Endothelial cell of umbilical vein (primary cell): ENCODE results near the gene OR6C65. TPM values are rescaled to one million over a fixed set of nuclear protein-coding genes. Genes with fewer than 3 reads are reported as not detected.
"Not testable (repeated sequence)": the region's sequence is repeated elsewhere in the genome, so short reads cannot be mapped to it uniquely, and the experiment has no call there.

Experiments used
- BruUV-seq: library from RNA; stranded (reverse); fragments of 400-500 nt; replicated peaks from 2 replicates; lab custom pipeline; 2021; lab: Mats Ljungman, UMichigan
- CTCF ChIA-PET: fragments of 300-600, 350-600 bp; sonication (Branson Sonifier 250); formaldehyde crosslinking; loops from one replicate; lab custom pipeline; 2021; ENCODE audit warnings: antibody characterized with exemption, inconsistent platforms; lab: Charles Lee
- POLR2A ChIA-PET: fragments of 300-600, 350-600 bp; sonication (Branson Sonifier 250); formaldehyde crosslinking; loops from one replicate; lab custom pipeline; 2021; ENCODE audit warnings: antibody characterized with exemption, inconsistent platforms; lab: Charles Lee
- DNase-seq: peaks from one replicate; pipeline ENCODE4 v3.0.0-alpha.2; 2011; ENCODE audit warnings: low read depth, low spot score
- FAIRE-seq: peaks from 2 replicates; lab custom pipeline; 2011; peaks lifted over from hg19 to GRCh38; lab: Jason Lieb, UNC
- H2AFZ ChIP-seq: 2 replicates; pipeline ENCODE4 v1.6.0; 2012; ENCODE audit warnings: low read depth, low read length, control low read depth, inconsistent platforms
- H3K27ac ChIP-seq: 2 replicates; pipeline ENCODE4 v1.5.1; 2011; ENCODE audit warnings: low read depth, mild to moderate bottlenecking, control low read depth, low read length, moderate library complexity; ENCODE audit not compliant: insufficient read depth
- H3K27me3 ChIP-seq, 2 experiments: 2 replicates each; pipeline versions ENCODE4 v1.6.0 to v1.6.1; 2011; ENCODE audit warnings: low read length in 2 of 2, mixed read lengths in 1 of 2; ENCODE audit not compliant: control insufficient read depth in 2 of 2, insufficient read depth in 2 of 2
- H3K36me3 ChIP-seq, 2 experiments: 2 replicates in 1 of 2; 3 replicates in 1 of 2; pipeline ENCODE4 v1.5.1; 2011; ENCODE audit warnings: low read length in 2 of 2, mild to moderate bottlenecking in 1 of 2, moderate library complexity in 1 of 2; ENCODE audit not compliant: control insufficient read depth in 2 of 2, insufficient read depth in 2 of 2; ENCODE audit errors: extremely low read depth in 1 of 2
- H3K4me1 ChIP-seq: 3 replicates; pipeline ENCODE4 v1.5.1; 2011; ENCODE audit warnings: mild to moderate bottlenecking, low read length; ENCODE audit not compliant: control insufficient read depth, insufficient read depth; ENCODE audit errors: extremely low read depth
- H3K4me2 ChIP-seq: 2 replicates; pipeline ENCODE4 v1.6.1; 2011; ENCODE audit warnings: low read length, control low read depth, mixed read lengths; ENCODE audit not compliant: insufficient read depth
- H3K4me3 ChIP-seq, 3 experiments: fragments of 200-600 bp in 1 of 3; sonication (generic), shearing (Covaris generic) in 1 of 3; replicated peaks in 1 of 3; 2 replicates each; pipeline ENCODE4 v1.5.1; 2011 to 2016; ENCODE audit warnings: control low read depth in 3 of 3, low read length in 3 of 3, mild to moderate bottlenecking in 2 of 3, inconsistent platforms in 1 of 3, low read depth in 1 of 3, moderate library complexity in 1 of 3; ENCODE audit not compliant: insufficient read depth in 1 of 3
- H3K79me2 ChIP-seq: 2 replicates; pipeline ENCODE4 v1.6.0; 2012; ENCODE audit warnings: low read length, inconsistent platforms; ENCODE audit not compliant: control insufficient read depth, insufficient read depth
- H3K9ac ChIP-seq: replicated peaks from 2 replicates; pipeline ENCODE3; 2011; ENCODE audit warnings: low read length, control low read depth; ENCODE audit not compliant: insufficient read depth; ENCODE audit errors: extremely low read depth
- H3K9me1 ChIP-seq: replicated peaks from 3 replicates; pipeline ENCODE4 v1.6.0; 2011; ENCODE audit warnings: mild to moderate bottlenecking, low read length; ENCODE audit not compliant: control insufficient read depth, insufficient read depth; ENCODE audit errors: extremely low read depth
- H3K9me3 ChIP-seq: replicated peaks from 2 replicates; pipeline ENCODE4 v1.5.1; 2012; ENCODE audit warnings: low read length, inconsistent platforms; ENCODE audit not compliant: control insufficient read depth, insufficient read depth
- H4K20me1 ChIP-seq: replicated peaks from 2 replicates; pipeline ENCODE3; 2011; ENCODE audit warnings: mild to moderate bottlenecking, low read length; ENCODE audit not compliant: control insufficient read depth, insufficient read depth; ENCODE audit errors: extremely low read depth
- EZH2 ChIP-seq: IDR thresholded peaks from 2 replicates; pipeline ENCODE4 v1.6.1; 2012; ENCODE audit warnings: borderline replicate concordance, low read depth, mild to moderate bottlenecking, moderate library complexity, low read length, inconsistent platforms; ENCODE audit not compliant: severe bottlenecking
- FOS ChIP-seq: IDR thresholded peaks from 2 replicates; pipeline ENCODE4 v1.6.1; 2011; ENCODE audit warnings: mild to moderate bottlenecking, low read length, moderate library complexity, borderline replicate concordance; ENCODE audit not compliant: insufficient read depth
- GATA2 ChIP-seq: IDR thresholded peaks from 2 replicates; pipeline ENCODE4 v1.7.0; 2011; ENCODE audit warnings: low read depth, mild to moderate bottlenecking, moderate library complexity, mixed read lengths, low read length; ENCODE audit not compliant: insufficient read length, insufficient read depth
- JUN ChIP-seq: IDR thresholded peaks from 2 replicates; pipeline ENCODE4 v1.6.1; 2011; ENCODE audit warnings: borderline replicate concordance, low read depth; ENCODE audit not compliant: insufficient read length, insufficient read depth
- MAX ChIP-seq: IDR thresholded peaks from 2 replicates; pipeline ENCODE4 v1.6.1; 2011; ENCODE audit not compliant: insufficient read depth, insufficient read length
- dilution Hi-C: fragments of 300-500 bp; cut with MboI; formaldehyde crosslinking; loops from one replicate; pipeline ENCODE4 v1.15.0; 2019; ENCODE audit warnings: low sequenced_read_pairs; ENCODE audit not compliant: extremely low pct_ligation_motif_present
- intact Hi-C: fragments of 100-400 bp; cut with micrococcal nuclease; formaldehyde crosslinking; loops from one replicate; pipeline ENCODE4 v1.10.0; 2022
- polyA plus RNA-seq, 4 experiments: library from polyadenylated mRNA; depleted of rRNA in 3 of 4; stranded (reverse) in 3 of 4; unstranded in 1 of 4; fragments of >200 nt; gene quantifications; 2 replicates each; pipeline versions ENCODE4 v1.2.1 to v1.2.3, GENCODE V29; 2011 to 2012; ENCODE audit warnings: missing spikeins in 1 of 4
- total RNA-seq: library from RNA; stranded (reverse); gene quantifications from 2 replicates; pipeline ENCODE4 v1.2.3, GENCODE V29; 2021
- TF ChIP-seq, protein P1 (sequence below), 2 donors: IDR thresholded peaks; 1 replicate in 1 of 2; 2 replicates in 1 of 2; pipeline ENCODE4 v1.5.1; 2011; ENCODE audit warnings: low read length in 2 of 2, mild to moderate bottlenecking in 2 of 2, moderate library complexity in 2 of 2, control low read depth in 1 of 2, inconsistent platforms in 1 of 2, low read depth in 1 of 2; ENCODE audit not compliant: insufficient read depth in 1 of 2; ENCODE audit errors: extremely low read depth in 1 of 2

Gene OR6C65
- total and polyA plus RNA-seq, 2 donors (not counting 3 experiments of a cell fraction or from before 2014, with no cell fraction given), result not detected

DNA sequence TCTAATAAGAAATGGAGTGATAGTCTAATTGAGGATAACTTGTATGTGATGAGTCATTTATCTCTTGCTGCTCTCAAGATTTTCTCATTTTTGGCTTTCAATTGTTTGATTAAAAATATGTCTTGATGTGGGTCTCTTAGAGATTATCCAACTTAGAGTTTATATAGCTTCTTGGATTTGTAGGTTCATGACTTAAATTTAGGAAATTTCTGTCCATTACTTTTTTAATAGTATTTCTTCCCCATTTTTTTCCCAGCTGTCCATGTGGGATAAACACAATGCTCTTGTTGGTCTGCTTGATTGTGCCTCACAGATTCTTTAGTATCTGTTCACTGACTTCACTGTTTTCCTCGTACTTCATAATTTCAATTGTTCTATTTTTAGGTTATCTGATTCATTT lies 7.5 kb downstream of the OR6C65 start:
- ChIA-PET POLR2A (no interaction called here), CTCF (no interaction called here)
- no peaks in the 10 kb centered on the region for H3K9me1 ChIP-seq
- no peaks in the 10 kb centered on the region for H3K4me1 ChIP-seq
- no peaks in the 10 kb centered on the region for H3K79me2 ChIP-seq
- FAIRE-seq, result no peak
- H3K9ac ChIP-seq, result no peak overlapping the region
- no peak overlapping the region for H2AFZ ChIP-seq
- no peaks in the 10 kb centered on the region for H4K20me1 ChIP-seq
- H3K4me3 ChIP-seq, result no peak overlapping the region
- H3K27ac ChIP-seq, result no peak overlapping the region
- no peaks in the 10 kb centered on the region for H3K27me3 ChIP-seq
- H3K9me3 ChIP-seq, result no peaks in the 10 kb centered on the region
- H3K4me2 ChIP-seq, result no peak overlapping the region
- dilution Hi-C loops, result no loop called here
- intact Hi-C loops, result no loop called here
- no peaks in the 10 kb centered on the region for H3K36me3 ChIP-seq
- no TSS peak for BruUV-seq
- no peak for DNase-seq
- TF ChIP-seq FOS, result no peak
- no peak for TF ChIP-seq JUN
- no peak for TF ChIP-seq GATA2
- TF ChIP-seq MAX, result no peak
- TF ChIP-seq, protein P1, sequence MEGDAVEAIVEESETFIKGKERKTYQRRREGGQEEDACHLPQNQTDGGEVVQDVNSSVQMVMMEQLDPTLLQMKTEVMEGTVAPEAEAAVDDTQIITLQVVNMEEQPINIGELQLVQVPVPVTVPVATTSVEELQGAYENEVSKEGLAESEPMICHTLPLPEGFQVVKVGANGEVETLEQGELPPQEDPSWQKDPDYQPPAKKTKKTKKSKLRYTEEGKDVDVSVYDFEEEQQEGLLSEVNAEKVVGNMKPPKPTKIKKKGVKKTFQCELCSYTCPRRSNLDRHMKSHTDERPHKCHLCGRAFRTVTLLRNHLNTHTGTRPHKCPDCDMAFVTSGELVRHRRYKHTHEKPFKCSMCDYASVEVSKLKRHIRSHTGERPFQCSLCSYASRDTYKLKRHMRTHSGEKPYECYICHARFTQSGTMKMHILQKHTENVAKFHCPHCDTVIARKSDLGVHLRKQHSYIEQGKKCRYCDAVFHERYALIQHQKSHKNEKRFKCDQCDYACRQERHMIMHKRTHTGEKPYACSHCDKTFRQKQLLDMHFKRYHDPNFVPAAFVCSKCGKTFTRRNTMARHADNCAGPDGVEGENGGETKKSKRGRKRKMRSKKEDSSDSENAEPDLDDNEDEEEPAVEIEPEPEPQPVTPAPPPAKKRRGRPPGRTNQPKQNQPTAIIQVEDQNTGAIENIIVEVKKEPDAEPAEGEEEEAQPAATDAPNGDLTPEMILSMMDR (IDR thresholded peaks at IDR 0.05; ENCODE audit: extremely low read depth in 1 of 2, insufficient read depth in 1 of 2, low read depth in 1 of 2, low read length in 2 of 2), result no peak
- TF ChIP-seq EZH2, result no peak

DNA sequence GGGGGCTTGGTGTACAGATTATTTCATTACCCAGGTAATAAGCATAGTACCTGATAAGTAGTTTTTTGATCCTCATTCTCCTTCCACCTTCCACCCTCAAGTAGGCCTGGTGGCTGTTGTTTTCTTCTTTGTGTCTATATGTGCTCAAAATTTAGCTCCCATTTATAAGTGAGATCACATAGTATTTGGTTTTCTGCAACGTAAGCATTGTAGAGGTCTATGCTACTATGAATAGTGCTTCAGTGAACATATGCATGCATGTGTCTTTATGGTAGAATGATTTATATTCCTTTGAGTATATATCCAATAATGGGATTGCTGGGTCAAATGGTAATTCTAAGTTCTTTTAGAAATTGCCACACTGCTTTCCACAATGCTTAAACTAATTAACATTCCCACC lies 8.8 kb downstream of the OR6C65 start:
- H3K4me1 ChIP-seq, DNase-seq, BruUV-seq, H3K4me3 ChIP-seq, H3K27me3 ChIP-seq, FAIRE-seq, H3K4me2 ChIP-seq, H4K20me1 ChIP-seq, H3K79me2 ChIP-seq, intact Hi-C loops, H3K9me1 ChIP-seq, H3K9me3 ChIP-seq, POLR2A ChIA-PET, H2AFZ ChIP-seq, dilution Hi-C loops, H3K36me3 ChIP-seq, H3K27ac ChIP-seq, H3K9ac ChIP-seq, CTCF ChIA-PET: not testable (repeated sequence)

GRCh38 chr12:55412138-55412537 lies 11.8 kb downstream of the OR6C65 start:
- H3K27me3 ChIP-seq, H4K20me1 ChIP-seq, dilution Hi-C loops, BruUV-seq, H3K4me1 ChIP-seq, H3K4me3 ChIP-seq, H3K27ac ChIP-seq, POLR2A ChIA-PET, H3K4me2 ChIP-seq, H3K9ac ChIP-seq, H3K79me2 ChIP-seq, H2AFZ ChIP-seq, FAIRE-seq, H3K9me3 ChIP-seq, H3K36me3 ChIP-seq, CTCF ChIA-PET, intact Hi-C loops, DNase-seq, H3K9me1 ChIP-seq: not testable (repeated sequence)
